ENCODE measurements around the gene DNAJC22.

Gene DNAJC22

GRCh38 chr12:49344486-49345050, 2.1 kb upstream of the DNAJC22 start:
- in situ Hi-C loops (cut with HindIII; ENCODE audit: low sequenced_read_pairs), result no loop called here
- no peak for DNase-seq (ENCODE audit: low read depth, low spot score)
- no peak for TF ChIP-seq CTCF (IDR thresholded peaks at IDR 0.05; ENCODE audit: low read depth, low read length)
- H3K4me3 ChIP-seq (ENCODE audit: low read depth, low read length), result no peak overlapping the region

- in situ Hi-C loops (cut with HindIII; ENCODE audit: low sequenced_read_pairs), result no loop called here
- DNase-seq (ENCODE audit: low read depth, low spot score), result no peak
- H3K4me3 ChIP-seq (ENCODE audit: low read depth, low read length), result peak overlapping the region; percentile 28
- no peak for TF ChIP-seq CTCF (IDR thresholded peaks at IDR 0.05; ENCODE audit: low read depth, low read length)
These were observed 1.4 kb upstream of the DNAJC22 start for GRCh38 chr12:49345051-49345824.

- no peak for DNase-seq (ENCODE audit: low read depth, low spot score)
- H3K4me3 ChIP-seq (ENCODE audit: low read depth, low read length), result peak overlapping the region; percentile 28
- in situ Hi-C loops (cut with HindIII; ENCODE audit: low sequenced_read_pairs), result no loop called here
- no peak for TF ChIP-seq CTCF (IDR thresholded peaks at IDR 0.05; ENCODE audit: low read depth, low read length)
These were observed 646 bp upstream of the DNAJC22 start for GRCh38 chr12:49345825-49346658.

- TF ChIP-seq CTCF (IDR thresholded peaks at IDR 0.05; ENCODE audit: low read depth, low read length), result peak; percentile 90
- DNase-seq (ENCODE audit: low read depth, low spot score), result peak; percentile 90
- in situ Hi-C loops (cut with HindIII; ENCODE audit: low sequenced_read_pairs), result no loop called here
- peak overlapping the region; percentile 30 for H3K4me3 ChIP-seq (ENCODE audit: low read depth, low read length)
These were observed 864 bp downstream of the DNAJC22 start for GRCh38 chr12:49347311-49348193.

GRCh38 chr12:49348781-49349180, 2.1 kb downstream of the DNAJC22 start:
- H3K4me3 ChIP-seq (ENCODE audit: low read depth, low read length), result no peak overlapping the region
- no peak for TF ChIP-seq CTCF (IDR thresholded peaks at IDR 0.05; ENCODE audit: low read depth, low read length)
- in situ Hi-C loops (cut with HindIII; ENCODE audit: low sequenced_read_pairs), result no loop called here
- no peak for DNase-seq (ENCODE audit: low read depth, low spot score)

- H3K4me3 ChIP-seq (ENCODE audit: low read depth, low read length), result no peak overlapping the region
- DNase-seq (ENCODE audit: low read depth, low spot score), result no peak
- in situ Hi-C loops (cut with HindIII; ENCODE audit: low sequenced_read_pairs), result no loop called here
- no peak for TF ChIP-seq CTCF (IDR thresholded peaks at IDR 0.05; ENCODE audit: low read depth, low read length)
These were observed 2.6 kb downstream of the DNAJC22 start for GRCh38 chr12:49349266-49349665.
